GM19397 (cell line): ENCODE data around the gene RPS3A.
A peak's percentile ranks its signal among the peaks of the same experiment; 100 is the strongest.
"Not testable (repeated sequence)": the region's sequence is repeated elsewhere in the genome, so short reads cannot be mapped to it uniquely, and the experiment has no call there.

Source experiments
- ATAC-seq: cut with Tn5 transposase; IDR thresholded peaks from one replicate; pipeline ENCODE4 v1.9.1; 2021; ENCODE audit warnings: mild to moderate bottlenecking, moderate library complexity; ENCODE audit not compliant: unreplicated experiment

Gene RPS3A

DNA sequence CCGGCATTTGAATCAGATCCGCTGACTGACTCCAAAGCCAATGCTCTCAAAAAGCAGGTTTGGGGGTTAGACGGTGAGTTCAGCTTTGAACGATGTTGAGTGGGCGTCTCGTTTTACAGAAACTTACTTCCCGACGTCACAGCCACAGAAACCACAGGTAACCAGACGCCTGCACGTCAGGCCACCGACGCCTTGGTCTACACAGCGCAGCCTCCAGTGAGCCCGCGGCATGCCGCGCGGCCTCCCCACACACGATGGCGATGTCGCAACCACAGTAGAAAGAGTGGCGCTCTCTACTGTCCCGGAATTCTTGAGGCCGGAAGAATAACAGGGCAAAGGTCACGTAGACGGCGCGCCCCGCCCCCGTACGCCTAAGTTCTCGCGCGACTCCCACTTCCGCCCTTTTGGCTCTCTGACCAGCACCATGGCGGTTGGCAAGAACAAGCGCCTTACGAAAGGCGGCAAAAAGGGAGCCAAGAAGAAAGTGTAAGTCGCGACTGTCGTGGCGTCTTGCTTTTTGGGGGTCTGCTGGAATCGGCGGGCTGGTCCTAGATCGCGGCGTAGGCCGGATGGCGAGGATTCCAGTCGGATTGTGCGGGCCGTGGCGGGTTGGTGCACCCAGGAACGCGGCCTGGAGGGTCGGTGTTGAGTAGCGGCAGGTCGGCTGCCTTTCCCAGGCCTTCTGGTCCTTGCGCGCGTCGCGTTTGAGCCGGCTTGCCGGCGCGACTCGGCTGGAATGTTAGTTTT is at the start of gene RPS3A:
TSS of gene RPS3A (plus strand) at position 400 of the 747 bp plus-strand sequence. CDS start at position 425, 25 bp downstream.
- peak; percentile 96 for ATAC-seq

DNA sequence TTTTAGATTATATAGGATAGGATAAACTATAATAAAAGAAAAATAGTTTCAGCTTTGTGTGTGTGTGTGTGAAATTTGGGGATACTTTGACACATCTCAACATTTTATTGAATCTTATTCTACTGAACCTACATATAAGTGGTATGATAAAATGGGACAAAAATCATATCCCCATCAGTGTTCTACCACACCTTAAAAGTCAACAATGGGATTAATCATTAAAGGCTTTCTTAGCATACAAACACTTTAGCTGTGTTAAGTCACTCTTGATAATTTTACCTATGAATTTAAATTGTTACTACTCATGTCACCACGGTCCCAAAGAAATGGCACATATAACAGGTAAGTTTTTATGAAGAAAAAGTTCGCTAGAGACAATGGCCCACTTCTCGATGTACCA is 46.6 kb upstream of the RPS3A start:
- no peak for ATAC-seq

DNA sequence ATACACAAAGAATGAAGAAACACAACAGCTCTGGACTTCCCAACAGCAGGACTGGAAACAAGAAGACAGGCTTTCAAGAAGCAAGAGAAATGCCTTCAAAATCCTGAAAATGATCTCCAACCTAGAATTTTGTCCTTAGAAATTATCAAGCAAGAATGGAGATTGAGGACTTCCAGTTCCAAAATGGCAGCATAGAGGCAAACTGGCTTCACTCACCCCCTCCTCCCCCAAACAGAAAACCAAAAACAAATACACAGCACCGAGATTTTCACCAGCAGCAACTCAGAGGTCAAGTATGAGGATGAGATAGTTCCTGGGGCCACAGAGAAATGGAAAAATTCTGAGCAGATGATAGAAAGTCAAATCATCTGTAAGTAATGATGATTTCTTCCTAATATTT is 43.9 kb upstream of the RPS3A start:
- ATAC-seq, result no peak

DNA sequence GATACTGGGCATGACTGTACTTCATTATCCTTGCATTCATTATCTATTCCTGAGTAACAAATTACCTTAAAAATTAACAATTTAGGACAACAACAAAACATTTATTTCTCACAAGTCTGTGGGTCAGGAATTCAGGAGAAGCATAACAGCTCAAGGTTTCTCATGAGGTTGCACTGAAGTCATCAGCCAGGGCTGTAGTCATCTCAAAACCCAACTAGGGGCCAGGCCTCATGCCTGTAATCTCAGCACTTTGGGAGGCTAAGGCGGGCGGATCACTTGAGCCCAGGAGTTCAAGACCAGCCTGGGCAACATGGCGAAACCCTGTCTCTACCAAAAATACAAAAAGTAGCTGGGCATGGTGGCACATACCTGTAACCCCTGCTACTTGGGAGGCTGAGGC is 36.3 kb upstream of the RPS3A start:
- not testable (repeated sequence) for ATAC-seq

DNA sequence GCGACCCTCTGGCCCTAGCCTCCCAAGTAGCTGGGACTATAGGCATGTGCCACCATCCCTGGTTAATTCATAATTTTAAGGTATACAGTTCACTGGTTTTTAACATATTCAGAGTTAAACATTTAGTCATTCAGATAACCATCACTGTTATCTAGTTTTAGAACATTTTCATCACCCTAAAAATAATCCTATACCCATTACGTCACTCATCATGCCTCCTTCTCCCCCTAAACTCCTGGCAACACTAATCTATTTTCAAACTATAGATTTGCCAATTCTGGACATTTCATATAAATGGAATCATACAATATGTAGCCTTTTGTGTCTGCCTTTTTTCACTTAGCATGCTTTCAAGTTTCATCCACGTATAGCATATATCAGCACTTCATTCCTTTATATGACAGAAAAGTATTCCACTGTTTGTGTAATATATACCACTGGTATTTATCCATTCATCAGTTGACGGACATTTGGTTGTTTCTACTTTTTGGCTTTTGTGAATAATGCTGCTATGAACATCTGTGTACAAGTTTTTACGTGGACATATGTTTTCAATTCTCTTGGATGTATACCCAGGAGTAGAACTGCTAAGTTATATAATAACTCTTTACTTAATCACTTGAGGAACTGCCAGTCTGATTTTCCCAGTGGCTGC is 32.0 kb upstream of the RPS3A start:
- no peak for ATAC-seq

DNA sequence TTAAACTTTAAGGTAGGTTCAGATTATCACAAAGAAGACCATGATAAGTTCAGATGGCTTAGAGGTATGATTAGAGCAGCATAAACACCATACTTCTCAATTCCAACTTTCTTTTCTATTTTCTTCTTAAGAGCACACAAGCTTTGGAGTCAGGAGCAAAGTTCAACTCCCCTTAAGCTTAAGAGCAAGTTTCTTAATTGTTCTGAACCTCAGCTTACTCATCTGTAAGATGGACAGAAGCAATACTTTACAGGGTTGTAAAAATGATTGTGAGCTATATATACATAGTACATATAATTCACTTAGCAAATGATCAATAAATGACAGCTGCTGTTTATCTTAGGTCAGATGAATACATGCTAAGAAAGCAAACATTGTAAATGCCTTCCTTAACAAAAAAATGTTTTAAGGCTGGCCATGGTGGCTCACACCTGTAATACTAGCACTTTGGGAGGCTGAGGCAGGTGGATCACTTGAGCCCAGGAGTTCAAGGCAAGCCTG is 25.0 kb upstream of the RPS3A start:
- no peak for ATAC-seq

DNA sequence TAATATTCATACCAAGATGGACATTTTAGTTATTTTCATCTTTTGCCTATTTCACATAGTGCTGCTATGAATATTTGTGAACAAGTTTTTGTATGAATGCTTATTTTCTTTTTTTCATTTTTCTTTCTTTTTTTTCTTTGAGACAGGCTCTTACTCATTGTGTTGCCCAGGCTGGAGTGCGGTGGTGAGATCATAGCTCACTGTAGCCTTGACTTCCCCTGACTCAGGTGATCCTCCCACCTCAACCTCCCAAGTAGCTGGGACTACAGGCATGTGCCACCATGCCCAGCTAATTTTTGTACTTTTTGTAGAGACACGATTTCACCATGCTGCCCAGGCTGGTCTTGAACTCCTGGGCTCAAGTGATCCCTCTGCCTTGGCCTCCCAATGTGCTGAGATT is 21.4 kb upstream of the RPS3A start:
- not testable (repeated sequence) for ATAC-seq

DNA sequence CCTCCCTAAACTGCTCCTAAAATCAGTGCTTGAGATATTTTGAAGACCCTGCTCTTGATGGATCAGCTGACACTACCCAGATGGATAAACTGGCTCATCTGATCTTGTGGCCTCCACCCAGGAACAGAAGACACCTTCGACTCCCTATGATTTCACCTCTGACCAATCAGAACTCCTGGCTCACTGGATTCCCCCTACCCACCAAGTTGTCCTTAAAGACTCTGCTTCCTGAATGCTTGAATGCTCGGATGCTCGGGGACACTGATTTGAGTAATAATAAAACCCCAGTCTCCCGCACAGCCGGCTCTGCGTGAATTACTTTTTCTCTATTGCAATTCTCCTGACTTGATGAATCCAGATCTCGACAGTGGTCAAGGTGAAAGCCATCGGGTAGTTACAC is 12.0 kb upstream of the RPS3A start:
- no peak for ATAC-seq

DNA sequence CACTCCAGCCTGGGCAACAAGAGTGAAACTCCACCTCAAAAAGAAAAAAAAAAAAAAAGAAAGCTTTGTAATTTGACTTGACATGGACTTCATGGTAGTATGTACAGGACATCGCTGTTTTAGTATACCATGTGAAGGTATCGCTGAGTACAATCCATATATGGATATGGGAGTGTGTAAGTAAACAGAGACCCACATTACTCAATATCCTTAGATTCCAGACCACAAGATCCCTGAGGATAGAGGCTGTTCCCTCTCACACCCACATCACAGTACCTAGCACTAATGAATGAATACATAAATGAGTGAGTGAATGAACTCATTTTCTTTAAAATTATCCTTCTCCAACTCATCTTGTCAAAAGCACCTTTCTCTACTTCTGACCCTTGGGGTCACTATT is 8.4 kb upstream of the RPS3A start:
- no peak for ATAC-seq

DNA sequence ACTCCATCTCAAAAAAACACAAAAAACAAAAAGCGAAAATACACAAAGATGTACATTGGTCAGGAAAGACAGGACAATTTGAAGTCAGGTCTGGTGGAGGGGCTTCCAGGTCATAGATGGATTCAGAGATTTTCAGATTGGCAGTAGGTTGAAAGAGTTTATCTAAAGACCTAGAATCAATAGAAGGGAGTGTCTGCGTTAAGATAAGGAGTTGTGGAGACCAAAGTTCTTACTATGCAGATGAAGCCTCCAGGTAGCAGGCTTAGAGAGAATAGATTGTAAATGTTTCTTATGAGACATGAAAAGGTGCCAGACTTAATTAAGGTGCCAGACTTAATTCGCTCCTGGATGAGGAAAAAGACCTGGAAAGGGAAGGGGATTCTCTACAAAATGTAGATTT is 6.9 kb upstream of the RPS3A start:
- no peak for ATAC-seq

DNA sequence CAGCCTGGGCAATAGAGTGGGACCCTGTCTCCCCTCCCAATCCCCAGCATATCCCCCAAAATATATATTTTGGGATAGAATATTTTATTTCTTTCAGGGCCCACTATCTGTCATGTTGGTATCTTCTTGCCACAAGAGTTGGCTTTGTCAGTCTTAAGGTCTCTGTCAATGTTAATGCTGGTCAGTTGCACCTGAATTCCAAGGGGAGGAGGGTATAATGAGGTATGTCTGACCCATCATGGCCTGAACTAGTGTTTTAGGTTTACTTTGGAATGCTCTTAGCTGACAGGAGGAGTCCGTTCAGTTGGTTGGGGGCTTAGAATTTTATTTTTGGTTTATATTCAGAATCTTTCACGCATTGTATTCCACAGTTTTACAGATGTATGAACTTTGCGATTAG is 6.2 kb upstream of the RPS3A start:
- ATAC-seq, result no peak

DNA sequence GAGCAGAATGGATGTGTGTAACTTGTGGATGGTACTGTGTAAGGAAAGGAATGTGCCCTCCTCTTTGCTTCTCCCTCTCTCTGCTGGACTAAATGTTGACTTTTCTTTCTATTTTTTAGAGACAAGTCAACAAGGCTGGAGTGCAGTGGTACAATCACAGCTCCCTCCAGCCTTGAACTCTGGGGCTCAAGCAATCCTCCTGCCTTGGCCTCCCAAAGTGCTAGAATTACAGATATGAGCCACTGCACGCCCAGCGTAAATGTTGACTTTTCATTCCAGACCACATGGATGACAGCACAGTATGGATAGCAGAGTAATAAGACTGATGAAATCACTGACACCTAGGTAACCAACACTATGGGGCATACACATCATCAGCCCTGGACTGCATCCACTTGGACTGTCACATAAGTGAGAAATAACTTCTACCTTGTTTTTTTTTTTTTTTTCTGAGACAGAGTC is 5.1 kb upstream of the RPS3A start:
- ATAC-seq, result no peak

DNA sequence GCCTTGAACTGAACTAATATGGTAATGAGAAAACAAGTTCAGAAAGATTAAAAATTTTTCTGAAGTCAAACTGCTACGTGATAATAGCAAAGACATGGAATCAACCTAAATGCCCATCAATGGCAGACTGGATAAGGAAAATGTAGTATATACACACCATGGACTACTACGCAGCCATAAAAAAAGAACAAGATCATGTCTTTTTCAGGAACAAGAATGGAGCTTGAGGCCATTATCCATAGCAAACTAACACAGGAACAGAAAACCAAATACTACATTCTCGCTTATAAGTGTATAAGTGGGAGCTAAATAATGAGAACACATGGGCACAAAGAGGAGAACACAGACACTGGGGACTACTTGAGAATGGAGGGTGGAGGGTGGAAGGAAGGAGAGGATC is 4.3 kb upstream of the RPS3A start:
- ATAC-seq, result no peak

DNA sequence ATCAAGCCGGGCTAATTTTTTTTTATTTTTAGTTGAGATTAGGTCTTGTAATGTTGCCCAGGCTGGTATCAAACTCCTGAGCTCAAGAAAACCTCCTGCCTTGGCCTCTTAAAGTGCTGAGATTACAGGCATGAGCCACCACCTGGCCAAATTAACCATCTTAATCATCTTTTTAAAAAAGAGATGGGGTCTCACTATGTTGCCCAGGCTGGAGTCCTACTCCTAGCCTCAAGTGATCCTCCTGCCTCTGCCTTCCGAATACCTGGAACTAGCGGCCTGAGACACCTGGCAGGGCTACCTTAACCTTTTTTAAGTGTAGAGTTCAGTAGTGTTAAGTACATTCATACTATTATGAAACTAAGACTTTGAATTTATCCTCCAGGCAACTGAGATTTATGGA is 1.7 kb upstream of the RPS3A start:
- ATAC-seq, result no peak

DNA sequence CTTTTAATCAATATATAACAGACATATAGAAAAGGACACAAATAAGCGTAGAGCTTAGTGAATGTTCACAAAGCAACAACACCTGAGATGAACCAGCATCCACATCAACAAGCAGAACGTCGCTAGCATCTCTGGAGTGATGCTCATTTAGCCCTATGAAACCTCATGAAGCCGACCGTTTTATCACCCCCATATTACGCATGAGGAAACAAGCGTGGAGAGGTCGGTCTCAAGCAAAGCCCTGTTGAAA is 524 bp upstream of the RPS3A start:
- no peak for ATAC-seq

DNA sequence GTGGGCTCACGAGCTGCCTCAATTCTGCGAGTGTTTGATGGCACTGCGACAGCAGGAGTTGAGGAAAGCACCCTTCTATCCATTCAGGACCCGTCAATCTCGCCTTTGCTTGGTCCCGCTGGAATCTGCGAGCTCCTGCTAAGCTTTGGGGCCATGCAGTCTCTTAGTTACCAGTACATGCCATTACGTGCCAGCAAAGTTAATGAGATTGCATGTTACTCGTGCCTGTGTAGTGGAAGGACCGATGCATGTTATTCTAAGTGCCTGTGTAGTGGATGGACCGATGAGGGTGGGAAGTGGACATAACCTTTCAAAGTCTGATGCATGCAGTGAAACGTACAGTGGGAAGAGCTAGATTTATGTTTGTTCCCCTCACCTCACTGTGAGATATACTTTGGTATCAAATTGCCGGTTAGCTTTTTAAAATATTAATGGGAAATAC is 569 bp downstream of the RPS3A start:
- ATAC-seq, result peak; percentile 1

DNA sequence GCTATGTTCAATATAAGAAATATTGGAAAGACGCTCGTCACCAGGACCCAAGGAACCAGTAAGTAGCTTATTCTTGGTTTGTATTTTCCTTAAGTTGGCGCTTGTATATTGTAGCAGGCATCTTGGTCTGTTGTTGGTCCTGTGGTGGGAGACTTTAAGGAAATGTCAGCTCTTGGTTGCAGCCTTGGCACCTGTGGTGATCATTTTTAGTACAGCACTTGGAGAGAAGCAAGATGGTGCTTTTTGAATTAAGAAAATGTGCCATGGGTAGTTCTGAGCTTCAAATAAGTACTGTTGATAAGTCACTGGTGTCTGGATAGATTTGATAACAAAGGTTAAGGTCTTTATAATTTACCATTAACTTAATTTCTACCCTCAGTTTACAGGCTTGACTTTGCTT is 1.1 kb downstream of the RPS3A start:
- no peak for ATAC-seq

DNA sequence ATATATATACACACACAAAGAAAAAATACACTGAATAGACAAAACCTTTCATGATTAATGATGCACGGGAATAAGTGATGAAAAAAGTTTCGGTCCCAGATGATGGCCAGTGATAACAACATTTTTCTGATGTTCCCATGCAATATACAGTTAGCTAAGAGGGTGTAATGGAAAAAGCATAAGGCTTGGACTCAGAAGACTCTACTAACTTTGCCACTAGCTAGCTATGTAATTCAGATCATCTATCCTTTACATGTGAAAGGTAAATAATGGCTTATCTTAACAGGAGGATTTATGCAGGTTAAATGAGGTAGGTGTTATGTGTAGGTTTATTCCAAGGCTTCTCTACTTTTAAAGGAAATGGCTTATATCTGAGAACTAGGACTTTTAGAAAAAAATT is 4.3 kb downstream of the RPS3A start:
- ATAC-seq, result no peak

DNA sequence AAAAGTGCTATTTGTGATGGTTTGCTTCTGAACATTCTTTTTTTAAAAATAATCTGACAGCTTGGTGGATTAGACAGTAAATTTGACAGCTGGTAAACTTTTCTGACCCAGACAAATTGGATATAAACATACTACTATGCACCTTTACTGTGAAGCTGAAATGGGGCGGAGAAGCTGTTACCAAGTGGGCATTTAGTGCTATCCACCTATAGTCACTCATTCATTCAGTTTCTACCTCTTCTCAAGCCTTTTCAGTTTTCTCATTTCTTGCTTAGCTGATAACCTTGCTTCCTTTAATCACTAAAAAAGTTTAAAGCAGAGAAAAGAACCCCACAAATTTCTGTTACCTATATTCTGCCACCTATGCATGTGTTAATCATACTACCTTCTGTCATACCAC is 5.2 kb downstream of the RPS3A start:
- ATAC-seq, result no peak

DNA sequence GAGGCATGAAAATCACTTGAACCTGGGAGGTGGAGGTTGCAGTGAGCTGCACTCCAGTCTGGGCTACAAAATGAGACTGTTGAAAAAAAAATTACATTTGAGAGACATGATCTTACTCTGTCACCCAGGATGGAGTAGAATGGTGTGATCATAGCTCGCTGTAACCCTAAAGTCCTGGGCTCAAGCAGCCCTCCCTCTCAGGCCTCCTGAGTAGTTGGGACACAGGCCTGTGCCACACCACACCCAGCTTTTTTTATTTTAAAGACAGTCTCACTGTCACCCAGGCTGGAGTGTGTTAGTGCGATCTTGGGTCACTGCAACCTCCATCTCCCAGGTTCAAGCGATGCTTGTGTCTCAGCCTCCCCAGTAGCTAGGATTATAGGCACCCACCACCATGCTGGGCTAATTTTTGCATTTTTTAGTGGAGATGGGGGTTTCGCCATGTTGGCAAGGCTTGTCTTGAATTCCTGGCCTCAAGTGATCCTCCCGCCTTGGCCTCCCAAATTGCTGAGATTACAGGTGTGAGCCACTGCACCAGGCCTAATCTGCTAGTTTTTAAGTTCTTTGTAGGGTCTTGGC is 6.1 kb downstream of the RPS3A start:
- ATAC-seq, result no peak

DNA sequence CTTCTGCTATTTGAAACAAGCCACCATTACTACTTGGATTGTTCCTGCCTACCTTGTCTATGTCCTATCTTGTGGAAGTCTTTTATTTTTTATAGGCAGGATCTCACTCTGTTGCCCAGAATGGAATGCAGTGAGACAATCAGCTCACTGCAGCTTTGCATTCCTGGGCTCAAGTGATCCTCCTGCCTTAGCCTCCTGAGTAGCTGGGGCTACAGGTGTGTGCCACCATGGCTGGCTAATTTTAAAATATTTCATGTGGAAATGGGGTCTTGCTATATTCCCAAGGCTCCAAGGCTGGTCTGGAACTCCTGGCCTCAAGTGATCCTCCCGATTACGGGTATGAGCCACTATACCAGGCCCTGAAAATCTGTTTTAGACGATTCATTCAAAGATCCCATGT is 7.6 kb downstream of the RPS3A start:
- no peak for ATAC-seq

DNA sequence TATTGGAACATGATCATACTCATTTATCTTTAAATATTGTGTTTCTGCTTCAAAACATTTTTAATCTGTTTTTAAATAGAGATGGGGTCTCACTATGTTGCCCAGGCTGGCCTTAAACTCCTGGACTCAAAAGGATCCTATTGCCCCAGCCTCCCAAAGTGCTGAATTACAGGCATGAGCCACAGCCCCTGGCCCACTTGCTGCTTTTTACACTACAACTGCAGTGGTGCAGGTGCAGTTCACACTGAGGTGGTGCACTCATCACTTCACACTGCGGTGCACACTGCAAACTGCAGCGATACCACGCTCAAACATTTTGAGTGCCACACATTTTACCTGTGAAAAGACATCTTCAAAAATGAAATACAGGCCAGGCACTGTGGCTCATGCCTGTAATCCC is 10.8 kb downstream of the RPS3A start:
- ATAC-seq, result no peak
